RCC 7860 (cell line): Measurements from ENCODE around the gene PEF1.

ENCODE experiments used
- DNase-seq: peaks from one replicate; pipeline ENCODE4 v3.0.0-alpha.2; 2015; ENCODE audit warnings: low spot score
- FAIRE-seq: peaks from 2 replicates; lab custom pipeline; 2012; peaks lifted over from hg19 to GRCh38; lab: Jason Lieb, UNC

Gene PEF1

GRCh38 chr1:31644560-31645273 lies at the start of gene PEF1:
TSS of gene PEF1 (minus strand) at chr1:31644876. CDS start at chr1:31644864, 12 bp downstream.
- peak; percentile 91 for DNase-seq
- FAIRE-seq: peak; percentile 86

GRCh38 chr1:31693231-31693630 lies 48.6 kb upstream of the PEF1 start:
- no peak for FAIRE-seq

GRCh38 chr1:31691951-31692350 lies 47.3 kb upstream of the PEF1 start:
- no peak for FAIRE-seq
- no peak for DNase-seq

More at GRCh38 chr1:31693231-31693630, 48.6 kb upstream of the PEF1 start:
- no peak for DNase-seq

- FAIRE-seq (no peak), DNase-seq (no peak)
These were observed 46.8 kb upstream of the PEF1 start for GRCh38 chr1:31691446-31691845.

- FAIRE-seq (no peak), DNase-seq (no peak)
These were observed 46.2 kb upstream of the PEF1 start for GRCh38 chr1:31690921-31691320.

- FAIRE-seq: peak; percentile 90
- DNase-seq: peak; percentile 91
These were observed 45.2 kb upstream of the PEF1 start for GRCh38 chr1:31689854-31690253.

- DNase-seq (no peak), FAIRE-seq (no peak)
These were observed 44.7 kb upstream of the PEF1 start for GRCh38 chr1:31689379-31689778.

GRCh38 chr1:31688233-31688918 lies 43.7 kb upstream of the PEF1 start:
- no peak for DNase-seq
- FAIRE-seq: no peak

- DNase-seq (no peak), FAIRE-seq (no peak)
These were observed 42.9 kb upstream of the PEF1 start for GRCh38 chr1:31687601-31688000.

GRCh38 chr1:31685795-31686194 lies 41.1 kb upstream of the PEF1 start:
- FAIRE-seq (no peak), DNase-seq (no peak)

GRCh38 chr1:31683997-31684396 lies 39.3 kb upstream of the PEF1 start:
- no peak for FAIRE-seq

GRCh38 chr1:31681415-31681814 lies 36.7 kb upstream of the PEF1 start:
- DNase-seq (no peak), FAIRE-seq (no peak)

More at GRCh38 chr1:31683997-31684396, 39.3 kb upstream of the PEF1 start:
- no peak for DNase-seq

GRCh38 chr1:31679676-31680230 lies 35.1 kb upstream of the PEF1 start:
- no peak for DNase-seq
- FAIRE-seq: no peak

- no peak for FAIRE-seq
These were observed 34.4 kb upstream of the PEF1 start for GRCh38 chr1:31679091-31679490.

GRCh38 chr1:31678681-31679080 lies 34.0 kb upstream of the PEF1 start:
- no peak for DNase-seq
- FAIRE-seq: no peak

More at GRCh38 chr1:31679091-31679490, 34.4 kb upstream of the PEF1 start:
- no peak for DNase-seq

- DNase-seq: no peak
- FAIRE-seq: no peak
These were observed 33.3 kb upstream of the PEF1 start for GRCh38 chr1:31677949-31678348.

GRCh38 chr1:31677401-31677800 lies 32.7 kb upstream of the PEF1 start:
- DNase-seq: no peak
- FAIRE-seq: no peak

- DNase-seq: no peak
- no peak for FAIRE-seq
These were observed 31.1 kb upstream of the PEF1 start for GRCh38 chr1:31675756-31676155.

GRCh38 chr1:31675161-31675560 lies 30.5 kb upstream of the PEF1 start:
- no peak for FAIRE-seq

GRCh38 chr1:31674626-31675025 lies 29.9 kb upstream of the PEF1 start:
- FAIRE-seq (no peak), DNase-seq (no peak)

More at GRCh38 chr1:31675161-31675560, 30.5 kb upstream of the PEF1 start:
- DNase-seq: no peak

GRCh38 chr1:31673433-31673832 lies 28.8 kb upstream of the PEF1 start:
- no peak for DNase-seq
- FAIRE-seq: no peak

GRCh38 chr1:31672986-31673385 lies 28.3 kb upstream of the PEF1 start:
- DNase-seq (no peak), FAIRE-seq (no peak)
